Fibroblast of lung (primary cell): ENCODE measurements around the gene RHBG. TPM values are rescaled to one million over a fixed set of nuclear protein-coding genes. Genes with fewer than 3 reads are reported as not detected.
"Not testable (repeated sequence)": the region's sequence is repeated elsewhere in the genome, so short reads cannot be mapped to it uniquely, and the experiment has no call there.

ENCODE experiments used
- DNase-seq, 2 donors: peaks; one replicate each; pipeline versions ENCODE4 v3.0.0 to v3.0.0-alpha.2; 2010; ENCODE audit warnings: low read depth in 2 of 2
- H2AFZ ChIP-seq: 2 replicates; pipeline ENCODE4 v1.5.1; 2012; ENCODE audit warnings: low read length, control low read depth, inconsistent platforms
- H3K27ac ChIP-seq: 2 replicates; pipeline ENCODE4 v1.5.1; 2011; ENCODE audit warnings: low read length, control low read depth; ENCODE audit not compliant: insufficient read depth
- H3K27me3 ChIP-seq: 2 replicates; pipeline ENCODE4 v1.5.1; 2011; ENCODE audit warnings: mild to moderate bottlenecking, low read length; ENCODE audit not compliant: control insufficient read depth, insufficient read depth
- H3K36me3 ChIP-seq: 2 replicates; pipeline ENCODE4 v1.5.1; 2011; ENCODE audit warnings: low read length; ENCODE audit not compliant: control insufficient read depth, insufficient read depth
- H3K4me1 ChIP-seq: 2 replicates; pipeline ENCODE4 v1.5.1; 2011; ENCODE audit warnings: low read length; ENCODE audit not compliant: control insufficient read depth, insufficient read depth; ENCODE audit errors: extremely low read depth
- H3K4me2 ChIP-seq: 2 replicates; pipeline ENCODE4 v1.5.1; 2011; ENCODE audit warnings: low read length, control low read depth; ENCODE audit not compliant: insufficient read depth; ENCODE audit errors: extremely low read depth
- H3K4me3 ChIP-seq, 4 experiments: fragments of 200-600 bp in 1 of 4; sonication (generic) in 1 of 4; replicated peaks in 1 of 4; 2 replicates each; pipeline ENCODE4 v1.5.1; 2011 to 2016; ENCODE audit warnings: low read length in 4 of 4, low read depth in 3 of 4, mild to moderate bottlenecking in 3 of 4, control low read depth in 2 of 4, inconsistent platforms in 1 of 4, mixed read lengths in 1 of 4; ENCODE audit not compliant: insufficient read depth in 1 of 4; ENCODE audit errors: control extremely low read depth in 1 of 4
- H3K79me2 ChIP-seq: 2 replicates; pipeline ENCODE4 v1.5.1; 2012; ENCODE audit warnings: mild to moderate bottlenecking, low read length, inconsistent platforms; ENCODE audit not compliant: control insufficient read depth, insufficient read depth
- H3K9ac ChIP-seq: 2 replicates; pipeline ENCODE4 v1.5.1; 2011; ENCODE audit warnings: mild to moderate bottlenecking, low read length, control low read depth; ENCODE audit not compliant: insufficient read depth
- H3K9me3 ChIP-seq: 2 replicates; pipeline ENCODE4 v1.5.1; 2012; ENCODE audit warnings: low read depth, low read length; ENCODE audit not compliant: control insufficient read depth, insufficient read depth
- H4K20me1 ChIP-seq: 2 replicates; pipeline ENCODE4 v1.5.1; 2011; ENCODE audit warnings: low read length; ENCODE audit not compliant: control insufficient read depth, insufficient read depth; ENCODE audit errors: extremely low read depth
- CTCF ChIP-seq, 2 donors: IDR thresholded peaks in 1 of 2; conservative IDR thresholded peaks in 1 of 2; 1 replicate in 1 of 2; 2 replicates in 1 of 2; pipeline ENCODE4 v1.5.1; 2011 to 2012; ENCODE audit warnings: low read length in 2 of 2, control low read depth in 1 of 2, inconsistent platforms in 1 of 2, low read depth in 1 of 2, mild to moderate bottlenecking in 1 of 2
- EZH2 ChIP-seq: IDR thresholded peaks from 2 replicates; pipeline ENCODE4 v1.5.1; 2012; ENCODE audit warnings: low read length, control low read depth, mild to moderate bottlenecking; ENCODE audit errors: missing control alignments
- polyA minus RNA-seq: library from RNA; depleted of rRNA, polyadenylated mRNA; stranded (reverse); fragments of >200 nt; gene quantifications from 2 replicates; pipeline ENCODE4 v1.2.3, GENCODE V29; 2011; ENCODE audit warnings: low replicate concordance
- polyA plus RNA-seq, 2 donors: library from polyadenylated mRNA; depleted of rRNA in 1 of 2; stranded (reverse) in 1 of 2; unstranded in 1 of 2; fragments of >200 nt; gene quantifications; 2 replicates each; pipeline ENCODE4 v1.2.1, GENCODE V29; 2011 to 2012; ENCODE audit warnings: missing spikeins in 1 of 2
- total RNA-seq: library from RNA; depleted of rRNA; stranded (reverse); fragments of >200 nt; gene quantifications from 2 replicates; pipeline ENCODE4 v1.2.1, GENCODE V29; 2014

Gene RHBG
- total RNA-seq (not detected in 2 replicates), polyA plus RNA-seq (not detected in 2 replicates), polyA minus RNA-seq (not detected in 2 replicates)
- polyA plus RNA-seq (2012), result not detected in 2 replicates

GRCh38 chr1:156368889-156369684 is at the start of gene RHBG:
TSS of gene RHBG (plus strand) at chr1:156369211. CDS start at chr1:156369250, 39 bp downstream.
- Histone ChIP-seq H3K4me3 (peak within 1 kb of the TSS in 3 of 4 experiments; percentile 6 to 43 (median 17)), H3K9ac (no peak within 1 kb of the TSS), H3K27me3 (peaks cover 44% of the 10 kb centered on the region)

GRCh38 chr1:156319664-156320063 is 49.3 kb upstream of the RHBG start:
- Histone ChIP-seq H3K4me1 (no peaks in the 10 kb centered on the region), H2AFZ (no peak overlapping the region), H3K9me3 (no peaks in the 10 kb centered on the region), H3K36me3 (peaks cover 25% of the 10 kb centered on the region), H3K9ac (no peak overlapping the region), H3K79me2 (no peaks in the 10 kb centered on the region), H3K27me3 (no peaks in the 10 kb centered on the region), H4K20me1 (no peaks in the 10 kb centered on the region), H3K4me3 (no peak overlapping the region), H3K27ac (no peak overlapping the region), H3K4me2 (no peak overlapping the region)
- peak; percentile 43 to 61 for TF ChIP-seq CTCF (conservative IDR thresholded peaks at IDR 0.05 in 1 of 2, IDR thresholded peaks at IDR 0.05 in 1 of 2; ENCODE audit: low read depth in 1 of 2, low read length in 2 of 2)
- TF ChIP-seq EZH2, result no peak
- DNase-seq, result peak; percentile 12 to 58

More at GRCh38 chr1:156368889-156369684, at the start of gene RHBG:
- DNase-seq, result peak; percentile 6 to 25
- H3K36me3 ChIP-seq, result no peaks in the 10 kb centered on the region
- H2AFZ ChIP-seq, result no peak within 1 kb of the TSS
- H3K9me3 ChIP-seq, result no peaks in the 10 kb centered on the region
- H3K4me2 ChIP-seq, result peak within 1 kb of the TSS; percentile 77
- no peaks in the 10 kb centered on the region for H3K79me2 ChIP-seq
- no peaks in the 10 kb centered on the region for H4K20me1 ChIP-seq
- H3K27ac ChIP-seq, result no peak within 1 kb of the TSS
- H3K4me1 ChIP-seq, result no peaks in the 10 kb centered on the region
- TF ChIP-seq CTCF (conservative IDR thresholded peaks at IDR 0.05 in 1 of 2, IDR thresholded peaks at IDR 0.05 in 1 of 2; ENCODE audit: low read depth in 1 of 2, low read length in 2 of 2) (no peak), EZH2 (no peak)

GRCh38 chr1:156320560-156320959 is 48.5 kb upstream of the RHBG start:
- no peaks in the 10 kb centered on the region for H3K27me3 ChIP-seq

GRCh38 chr1:156323179-156323578 is 45.8 kb upstream of the RHBG start:
- not testable (repeated sequence) for H3K4me2 ChIP-seq, H3K9ac ChIP-seq, H3K79me2 ChIP-seq, H3K9me3 ChIP-seq, H3K27me3 ChIP-seq, H4K20me1 ChIP-seq, H2AFZ ChIP-seq, H3K4me3 ChIP-seq, H3K4me1 ChIP-seq
- H3K27ac ChIP-seq, result peak overlapping the region; percentile 20
- H3K36me3 ChIP-seq, result peaks cover 19% of the 10 kb centered on the region
- DNase-seq, result peak; percentile 50 to 75

More at GRCh38 chr1:156320560-156320959, 48.5 kb upstream of the RHBG start:
- peaks cover 23% of the 10 kb centered on the region for H3K36me3 ChIP-seq
- no peak overlapping the region for H3K9ac ChIP-seq
- H3K4me1 ChIP-seq, result no peaks in the 10 kb centered on the region
- no peaks in the 10 kb centered on the region for H4K20me1 ChIP-seq
- no peak overlapping the region for H3K27ac ChIP-seq
- no peak for TF ChIP-seq EZH2
- H3K4me2 ChIP-seq, result no peak overlapping the region
- no peaks in the 10 kb centered on the region for H3K9me3 ChIP-seq
- H2AFZ ChIP-seq, result no peak overlapping the region
- H3K4me3 ChIP-seq, result no peak overlapping the region
- H3K79me2 ChIP-seq, result no peaks in the 10 kb centered on the region
- DNase-seq, result no peak
